Measurements from ENCODE around the gene DGKG.
A peak's percentile ranks its signal among the peaks of the same experiment; 100 is the strongest.

The DGKG gene

GRCh38 chr3:186102687-186103086 lies 259.3 kb downstream of the DGKG start:
- DNase-seq: no peak

- DNase-seq: no peak
Observed at GRCh38 chr3:186100398-186100797, 261.6 kb downstream of the DGKG start.

- DNase-seq: peak; percentile 69
Observed at GRCh38 chr3:186099178-186099577, 262.9 kb downstream of the DGKG start.

GRCh38 chr3:186098740-186099139 lies 263.3 kb downstream of the DGKG start:
- no peak for DNase-seq

- DNase-seq: peak; percentile 90
Observed at GRCh38 chr3:186097663-186098451, 264.2 kb downstream of the DGKG start.

GRCh38 chr3:186097317-186097662 lies 264.7 kb downstream of the DGKG start:
- DNase-seq: no peak
